T-helper 2 cell treated with Interferon-gamma antibody and Interleukin-4, amounts not matched to agents 100 ng/mL and 5 ng/mL, for 36 hours (primary cell): Measurements from ENCODE around the gene BMERB1. TPM values are rescaled to one million over a fixed set of nuclear protein-coding genes. Genes with fewer than 3 reads are reported as not detected.

ENCODE experiments used
- intact Hi-C: fragments of 100-400 bp; cut with micrococcal nuclease; formaldehyde crosslinking; loops from one replicate; pipeline ENCODE4 v1.15.1; 2023
- total RNA-seq: library from RNA; stranded (reverse); gene quantifications from 2 replicates; pipeline ENCODE4 v1.2.3, GENCODE V29; 2022

BMERB1 gene
- total RNA-seq, 1 donor from 2014 or later = 3.9 TPM

DNA sequence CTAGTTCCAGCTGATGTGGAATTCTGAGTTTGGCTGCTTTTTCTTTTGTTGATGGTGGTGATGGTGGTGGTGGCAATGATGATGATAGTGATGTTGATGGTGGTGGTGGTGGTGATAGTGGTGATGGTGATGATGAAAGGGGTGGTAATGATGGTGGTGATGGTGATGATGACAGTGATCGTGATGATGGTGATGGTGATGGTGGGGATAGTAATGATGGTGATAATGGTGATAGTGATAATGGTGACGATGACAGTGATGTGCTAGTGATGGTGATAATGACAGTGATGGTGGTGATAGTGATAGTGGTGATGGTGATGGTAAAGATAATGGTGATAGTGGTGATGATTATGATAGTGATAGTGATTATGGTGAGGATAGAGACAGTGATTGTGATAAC lies 61.5 kb downstream of the BMERB1 start:
- intact Hi-C loops = no loop called here

- intact Hi-C loops = no loop called here
These were observed 64.2 kb downstream of the BMERB1 start for GRCh38 chr16:15498427-15499175.

- intact Hi-C loops = no loop called here
These were observed 67.8 kb downstream of the BMERB1 start for GRCh38 chr16:15502041-15502725.

GRCh38 chr16:15506441-15506840 lies 72.1 kb downstream of the BMERB1 start:
- intact Hi-C loops = no loop called here

GRCh38 chr16:15507301-15507958 lies 73.0 kb downstream of the BMERB1 start:
- intact Hi-C loops = no loop called here

GRCh38 chr16:15507959-15508627 lies 73.7 kb downstream of the BMERB1 start:
- intact Hi-C loops = loop anchor here (2.0 kb wide), 1 partner anchor 83 kb away; no protein-coding TSS in a partner anchor

DNA sequence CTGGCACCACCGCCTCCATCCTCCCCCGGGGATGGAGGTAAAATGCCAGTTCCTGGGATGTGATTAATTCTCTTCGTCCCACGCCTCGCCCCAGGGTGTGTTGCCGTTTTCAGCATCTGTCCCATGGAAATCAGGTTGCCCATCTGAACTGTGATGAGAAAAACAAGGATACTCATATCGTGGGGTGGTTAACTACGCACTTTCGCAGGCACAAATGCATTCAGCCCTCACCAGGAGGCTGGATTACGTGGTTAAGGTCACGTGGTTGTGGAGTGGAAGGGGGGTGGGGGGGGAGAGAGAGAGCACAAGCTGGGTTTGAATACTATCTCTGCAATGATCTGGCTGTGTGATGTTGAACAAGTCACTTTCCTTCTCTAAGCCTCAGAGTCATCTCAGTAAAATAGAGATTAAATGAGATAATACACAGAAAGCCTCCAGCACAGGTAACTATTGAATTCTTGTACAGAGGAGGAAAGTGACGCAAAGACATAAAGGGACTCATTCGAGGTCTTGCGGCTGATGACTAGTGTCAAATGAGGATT lies 74.7 kb downstream of the BMERB1 start:
- intact Hi-C loops = loop anchor here (1.0 to 2.0 kb wide), 2 partner anchors 82 kb away; no protein-coding TSS in a partner anchor

DNA sequence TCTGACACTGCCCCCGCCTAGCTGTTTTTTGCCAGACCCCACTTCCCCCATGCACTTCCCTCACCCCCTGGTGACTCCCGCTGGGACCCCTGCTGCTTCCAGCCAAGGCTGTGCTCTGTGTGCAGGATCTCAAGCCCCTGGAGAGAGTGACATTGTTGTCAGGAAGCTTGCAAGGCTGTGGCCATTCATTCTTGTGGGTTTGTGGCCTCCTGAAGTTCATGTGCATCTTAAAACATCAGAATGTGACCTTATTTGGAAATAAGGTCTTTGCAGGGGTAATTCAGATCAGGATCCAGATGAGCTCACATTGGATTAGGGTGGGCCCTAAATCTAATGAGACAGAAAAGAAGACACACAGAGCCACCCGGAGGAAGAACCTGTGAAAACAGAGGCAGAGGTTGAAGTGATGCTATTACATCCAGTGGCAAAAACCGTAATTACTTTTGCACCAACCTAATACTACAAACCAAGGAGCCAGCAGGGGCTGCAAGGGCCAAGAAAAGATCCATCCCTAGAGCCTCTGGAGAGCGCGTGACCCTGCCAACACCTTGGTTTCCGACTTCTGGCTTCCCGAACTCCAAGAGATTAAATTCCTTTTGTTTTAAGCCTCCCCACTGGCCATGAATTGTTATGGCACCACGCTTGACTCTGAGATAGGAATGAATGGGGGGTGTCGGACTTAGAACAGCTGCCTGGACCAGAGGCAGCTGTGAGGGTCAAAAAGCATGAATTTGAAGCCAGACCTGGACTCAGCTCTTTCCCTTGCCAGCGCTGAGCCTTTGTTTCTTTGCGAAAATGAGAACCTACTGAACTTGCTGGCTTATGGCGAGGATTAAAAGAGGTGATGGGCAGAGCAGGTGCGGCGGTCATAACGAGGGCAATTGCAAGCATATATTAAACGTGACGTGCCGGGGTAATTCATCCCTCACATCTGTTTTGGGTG lies 75.5 kb downstream of the BMERB1 start:
- intact Hi-C loops = loop anchor here (1.0 to 2.0 kb wide), 2 partner anchors 81 to 83 kb away; no protein-coding TSS in a partner anchor

GRCh38 chr16:15510992-15511391 lies 76.6 kb downstream of the BMERB1 start:
- intact Hi-C loops = no loop called here

- intact Hi-C loops = no loop called here
These were observed 77.5 kb downstream of the BMERB1 start for GRCh38 chr16:15511759-15512487.

DNA sequence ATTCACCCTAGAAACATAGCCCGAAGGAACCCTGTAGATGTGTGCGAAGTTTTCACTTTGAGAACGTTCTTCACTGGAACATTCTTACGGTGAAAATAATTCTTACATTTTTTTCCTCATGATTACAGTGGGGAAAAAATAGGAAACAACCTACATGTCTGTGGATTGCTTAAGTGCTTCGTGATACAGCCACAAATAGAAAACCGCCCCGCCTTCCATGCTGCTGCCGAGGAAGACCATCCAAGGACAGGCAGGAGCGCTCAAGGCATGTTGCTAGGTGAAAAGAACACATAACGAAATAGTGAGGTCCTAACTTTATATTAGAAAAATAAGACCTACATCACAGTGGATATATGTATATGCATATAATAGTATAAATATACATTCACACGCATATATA lies 78.8 kb downstream of the BMERB1 start:
- intact Hi-C loops = no loop called here

- intact Hi-C loops = no loop called here
These were observed 81.6 kb downstream of the BMERB1 start for GRCh38 chr16:15515992-15516391.

DNA sequence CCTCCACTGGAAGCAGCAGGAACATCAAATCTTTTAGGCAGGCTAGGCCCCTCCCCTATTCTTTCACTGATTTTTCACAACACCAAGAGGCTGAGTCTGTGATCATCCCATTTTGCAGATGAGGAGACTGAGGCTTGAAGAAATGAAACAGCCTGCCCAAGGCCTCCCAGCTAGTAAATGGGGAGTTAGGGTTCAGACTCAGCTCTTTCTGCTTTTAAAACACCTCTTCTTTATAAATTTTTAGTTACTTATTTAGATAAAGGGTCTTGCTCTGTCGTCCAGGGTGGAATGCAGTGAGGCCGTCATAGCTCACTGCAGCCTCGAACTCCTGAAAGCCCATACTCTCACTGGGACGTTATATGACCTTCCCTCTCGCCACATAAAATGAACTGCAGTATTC lies 82.2 kb downstream of the BMERB1 start:
- intact Hi-C loops = no loop called here

- intact Hi-C loops = no loop called here
These were observed 83.5 kb downstream of the BMERB1 start for GRCh38 chr16:15517743-15518377.

DNA sequence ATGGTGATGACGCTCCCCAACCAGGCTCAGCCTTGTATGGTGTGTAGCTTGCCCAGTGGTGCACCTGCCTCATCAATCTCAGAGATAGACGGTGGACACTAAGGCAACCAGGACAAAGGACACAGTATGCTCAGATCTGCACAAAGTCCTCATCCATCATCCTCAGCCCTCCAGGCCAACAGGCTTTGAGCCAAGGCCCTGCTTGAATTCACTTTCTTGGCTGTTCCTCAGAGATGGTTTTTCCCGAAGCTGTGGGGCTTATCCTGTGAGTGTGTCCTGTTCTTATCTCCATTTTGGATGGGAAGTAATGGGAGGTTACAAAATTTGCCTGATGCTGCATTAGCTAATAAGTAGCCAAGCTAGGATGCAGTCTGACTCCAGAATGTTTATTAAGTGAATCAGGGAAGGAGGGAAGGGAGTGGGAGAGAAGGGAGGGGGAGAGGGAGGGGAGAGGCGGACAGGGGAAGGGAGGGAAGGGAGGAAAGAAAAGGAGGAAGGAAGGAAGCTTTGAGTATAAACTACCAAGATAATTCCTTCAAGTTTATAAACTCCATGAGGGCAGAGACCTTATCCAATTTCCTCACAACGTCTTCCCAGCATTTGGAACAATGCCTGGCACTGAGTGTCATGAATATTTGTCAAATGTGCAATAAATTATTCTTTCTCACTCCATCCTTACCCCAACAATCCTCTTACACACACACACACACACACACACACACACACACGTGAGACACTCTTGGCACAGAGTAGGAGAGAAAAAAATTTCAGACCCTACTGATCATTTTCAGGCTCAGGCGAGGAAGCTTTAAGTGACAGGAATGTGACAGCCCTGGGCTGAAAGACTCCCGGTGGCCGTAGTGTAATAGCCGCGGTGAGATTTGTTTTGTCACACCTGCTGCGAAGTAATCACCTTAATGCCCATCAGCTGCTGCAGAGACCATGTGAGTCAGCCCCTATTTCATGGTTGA lies 84.3 kb downstream of the BMERB1 start:
- intact Hi-C loops = no loop called here

- intact Hi-C loops = no loop called here
These were observed 85.4 kb downstream of the BMERB1 start for GRCh38 chr16:15519790-15520189.

- intact Hi-C loops = no loop called here
These were observed 87.0 kb downstream of the BMERB1 start for GRCh38 chr16:15521390-15521757.
